ENCODE data around the gene SIRT4. TPM values are rescaled to one million over a fixed set of nuclear protein-coding genes. Genes with fewer than 3 reads are reported as not detected.

Gene SIRT4
- total RNA-seq, 3 donors from 2014 or later: 0.98 to 3.1 (median 1.6) TPM

DNA sequence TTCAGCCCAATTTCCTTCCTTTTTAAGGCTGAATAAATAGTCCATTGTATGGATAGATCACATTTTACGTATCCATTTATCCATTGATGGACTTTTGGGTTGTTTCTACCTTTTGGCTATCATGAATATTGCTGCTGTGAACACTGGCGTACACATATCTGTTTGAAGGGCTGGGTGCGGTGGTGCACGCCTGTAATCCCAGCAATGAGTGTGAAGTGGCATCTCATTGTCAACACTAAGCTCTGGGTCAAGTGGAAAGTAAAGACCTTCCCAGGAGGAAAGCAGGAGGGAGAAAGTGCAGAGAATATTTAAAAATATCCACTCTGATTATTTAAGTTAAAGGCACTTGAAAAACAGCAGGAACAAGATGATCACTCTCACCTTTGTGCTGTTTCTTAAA is 37.1 kb downstream of the SIRT4 start:
- no peak for DNase-seq (ENCODE audit: low spot score in 2 of 2)
- Histone ChIP-seq H3K9me3 (no peaks in the 10 kb centered on the region), H3K27ac (no peak overlapping the region), H3K4me3 (no peak overlapping the region), H3K27me3 (no peaks in the 10 kb centered on the region), H3K4me1 (no peaks in the 10 kb centered on the region), H3K36me3 (no peaks in the 10 kb centered on the region)
- no peak for TF ChIP-seq POLR2A (IDR thresholded peaks at IDR 0.05)
- TF ChIP-seq POLR2AphosphoS5 (IDR thresholded peaks at IDR 0.05): no peak
- no peak for TF ChIP-seq CTCF (IDR thresholded peaks at IDR 0.05)
- intact Hi-C loops (cut with DNase I; ENCODE audit: low total_unique reads): no loop called here

DNA sequence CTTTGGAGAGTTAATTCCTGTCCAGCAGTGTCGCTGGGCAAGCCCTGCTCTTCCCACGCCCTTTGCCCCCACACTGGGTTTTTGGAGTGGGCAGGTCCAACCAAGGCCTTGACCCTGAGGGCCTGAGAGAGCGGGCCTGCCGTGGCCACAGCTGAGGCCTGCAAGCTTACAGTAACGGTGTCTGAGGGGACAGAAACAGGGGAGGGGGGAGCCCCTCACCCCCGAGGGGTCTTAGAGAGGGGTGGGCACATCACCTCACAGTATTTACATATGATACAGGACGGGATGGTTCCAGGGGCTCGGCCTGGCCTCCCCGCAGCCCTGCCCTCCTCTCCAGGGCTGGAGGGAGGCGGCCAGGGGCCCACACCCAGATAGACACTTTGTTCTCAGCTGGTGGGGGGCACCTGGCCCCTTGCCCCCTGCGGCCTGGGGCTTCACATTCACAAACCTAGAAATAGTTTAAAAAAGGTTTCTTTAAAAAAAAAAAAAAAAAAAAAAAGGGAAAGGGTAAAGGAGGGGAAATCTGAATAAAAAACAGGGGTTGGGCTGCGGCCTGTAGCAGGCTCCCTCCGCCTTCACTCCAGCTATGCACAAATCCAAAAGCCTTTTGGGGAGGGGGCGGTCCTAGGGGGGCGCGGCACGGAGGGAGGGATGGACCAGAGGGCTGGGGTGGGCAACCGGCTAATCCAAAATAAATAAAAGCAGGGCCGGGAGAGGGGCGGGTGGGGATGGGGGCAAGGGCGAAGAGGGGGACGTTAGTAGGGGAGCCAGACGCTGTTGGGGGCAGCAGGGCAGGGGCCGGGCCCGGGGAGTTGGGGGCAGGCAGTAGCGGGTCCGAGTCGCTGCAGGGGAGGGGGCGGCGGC is 40.3 kb downstream of the SIRT4 start:
- TF ChIP-seq POLR2A (IDR thresholded peaks at IDR 0.05) (no peak), CTCF (IDR thresholded peaks at IDR 0.05) (no peak), POLR2AphosphoS5 (IDR thresholded peaks at IDR 0.05) (no peak)
- Histone ChIP-seq H3K27me3 (no peaks in the 10 kb centered on the region), H3K4me1 (no peaks in the 10 kb centered on the region), H3K27ac (no peak overlapping the region), H3K36me3 (no peaks in the 10 kb centered on the region), H3K4me3 (no peak overlapping the region), H3K9me3 (no peaks in the 10 kb centered on the region)
- intact Hi-C loops (cut with DNase I; ENCODE audit: low total_unique reads): no loop called here
- DNase-seq (ENCODE audit: low spot score in 2 of 2): no peak

DNA sequence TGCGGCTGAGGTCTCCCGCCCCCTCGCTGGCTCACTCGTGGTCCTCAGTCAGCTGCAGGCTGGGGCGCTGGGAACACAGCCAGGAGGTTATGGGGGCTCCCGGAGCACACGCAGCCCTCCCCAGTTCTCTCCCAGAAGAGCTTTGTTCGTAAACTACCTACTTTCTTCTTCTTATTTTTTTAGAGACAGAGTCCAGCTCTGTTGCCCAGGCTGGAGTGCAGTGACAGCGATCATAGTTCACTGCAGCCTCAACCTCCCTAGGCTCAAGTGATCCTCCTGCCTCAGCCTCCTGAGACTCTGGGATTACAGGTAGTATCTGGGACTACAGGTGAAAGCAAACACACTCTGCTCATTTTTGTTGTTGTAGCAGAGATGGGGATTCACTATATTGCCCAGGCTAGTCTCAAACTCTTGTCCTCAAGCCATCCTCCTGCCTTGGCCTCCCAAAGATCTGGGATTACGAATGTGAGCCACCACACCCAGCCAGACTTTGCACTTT is 41.0 kb downstream of the SIRT4 start:
- intact Hi-C loops (cut with DNase I; ENCODE audit: low total_unique reads): no loop called here
- H3K4me3 ChIP-seq: no peak overlapping the region
- no peak overlapping the region for H3K27ac ChIP-seq
- no peak for TF ChIP-seq CTCF (IDR thresholded peaks at IDR 0.05)
- TF ChIP-seq POLR2AphosphoS5 (IDR thresholded peaks at IDR 0.05): no peak
- TF ChIP-seq POLR2A (IDR thresholded peaks at IDR 0.05): no peak
- no peaks in the 10 kb centered on the region for H3K27me3 ChIP-seq
- DNase-seq (ENCODE audit: low spot score in 2 of 2): no peak
- no peaks in the 10 kb centered on the region for H3K4me1 ChIP-seq
- H3K36me3 ChIP-seq: no peaks in the 10 kb centered on the region
- no peaks in the 10 kb centered on the region for H3K9me3 ChIP-seq

DNA sequence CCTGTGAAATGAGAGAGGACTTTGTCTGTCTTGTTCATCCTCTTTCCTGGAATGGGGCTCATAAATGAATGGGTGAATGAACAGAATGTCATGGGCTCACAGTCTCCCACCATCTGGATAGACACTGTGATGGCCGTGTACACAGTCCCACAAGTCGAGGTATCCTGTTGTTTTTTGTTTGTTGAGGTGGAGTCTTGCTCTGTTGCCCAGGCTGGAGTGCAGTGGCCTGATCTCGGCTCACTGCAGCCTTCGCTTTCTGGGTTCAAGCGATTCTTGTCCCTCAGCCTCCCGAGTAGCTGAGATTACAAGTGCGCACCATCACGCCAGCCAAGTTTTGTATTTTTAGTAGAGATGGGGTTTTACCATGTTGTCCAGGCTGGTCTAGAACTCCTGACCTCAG is 41.6 kb downstream of the SIRT4 start:
- H3K27ac ChIP-seq: no peak overlapping the region
- no peaks in the 10 kb centered on the region for H3K9me3 ChIP-seq
- no peaks in the 10 kb centered on the region for H3K36me3 ChIP-seq
- TF ChIP-seq POLR2AphosphoS5 (IDR thresholded peaks at IDR 0.05) (no peak), CTCF (IDR thresholded peaks at IDR 0.05) (no peak), POLR2A (IDR thresholded peaks at IDR 0.05) (no peak)
- H3K4me1 ChIP-seq: no peaks in the 10 kb centered on the region
- intact Hi-C loops (cut with DNase I; ENCODE audit: low total_unique reads): no loop called here
- no peaks in the 10 kb centered on the region for H3K27me3 ChIP-seq
- DNase-seq (ENCODE audit: low spot score in 2 of 2): no peak
- no peak overlapping the region for H3K4me3 ChIP-seq

- Histone ChIP-seq H3K27ac (no peak overlapping the region), H3K36me3 (no peaks in the 10 kb centered on the region), H3K4me1 (no peaks in the 10 kb centered on the region), H3K4me3 (no peak overlapping the region), H3K9me3 (no peaks in the 10 kb centered on the region), H3K27me3 (no peaks in the 10 kb centered on the region)
- intact Hi-C loops (cut with DNase I; ENCODE audit: low total_unique reads): no loop called here
- no peak for TF ChIP-seq POLR2A (IDR thresholded peaks at IDR 0.05)
- no peak for TF ChIP-seq POLR2AphosphoS5 (IDR thresholded peaks at IDR 0.05)
- no peak for TF ChIP-seq CTCF (IDR thresholded peaks at IDR 0.05)
- DNase-seq (ENCODE audit: low spot score in 2 of 2): no peak
Observed at GRCh38 chr12:120346031-120346430, 43.9 kb downstream of the SIRT4 start.
